ENCODE data around the gene POU2F3.

Gene POU2F3

DNA sequence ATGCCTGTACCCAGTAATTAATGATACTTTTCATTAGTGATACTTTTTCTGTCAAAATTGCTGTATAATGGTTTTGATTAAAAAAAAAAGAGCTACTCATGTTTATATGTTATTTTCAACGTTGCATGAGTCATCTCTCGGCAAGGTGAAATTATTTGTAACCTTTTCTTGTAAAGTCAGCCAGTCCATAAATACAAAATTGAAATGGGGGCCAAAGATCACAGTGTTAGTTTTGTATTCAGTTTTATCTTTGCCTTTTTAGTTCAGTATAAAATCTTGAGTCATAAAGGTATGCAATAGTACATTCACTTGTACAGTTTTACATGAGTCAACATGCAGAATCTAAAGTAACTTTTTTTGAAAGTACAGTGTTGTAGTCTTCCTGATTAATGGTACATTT lies 100.6 kb downstream of the POU2F3 start:
- DNase-seq (ENCODE audit: low read depth), result no peak

DNA sequence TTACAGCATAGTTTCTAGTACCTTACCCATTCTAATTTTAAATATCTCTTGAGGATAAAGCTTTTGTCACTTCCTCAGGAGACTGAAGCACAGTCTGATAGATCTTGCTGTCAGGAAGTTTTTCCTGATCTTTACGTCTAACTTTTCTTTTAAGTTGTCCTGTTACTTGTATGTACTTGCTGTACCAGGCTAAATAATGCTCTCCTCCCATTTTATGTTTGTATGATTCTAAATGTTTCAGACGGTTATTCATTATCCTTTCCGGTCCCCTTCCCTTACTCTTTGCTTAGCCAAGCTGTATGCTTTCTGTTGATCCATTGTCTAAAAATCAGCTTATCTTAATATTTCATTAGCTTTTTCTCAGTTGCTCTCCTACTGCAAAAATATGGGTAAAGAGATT lies 102.3 kb downstream of the POU2F3 start:
- no peak for DNase-seq (ENCODE audit: low read depth)

DNA sequence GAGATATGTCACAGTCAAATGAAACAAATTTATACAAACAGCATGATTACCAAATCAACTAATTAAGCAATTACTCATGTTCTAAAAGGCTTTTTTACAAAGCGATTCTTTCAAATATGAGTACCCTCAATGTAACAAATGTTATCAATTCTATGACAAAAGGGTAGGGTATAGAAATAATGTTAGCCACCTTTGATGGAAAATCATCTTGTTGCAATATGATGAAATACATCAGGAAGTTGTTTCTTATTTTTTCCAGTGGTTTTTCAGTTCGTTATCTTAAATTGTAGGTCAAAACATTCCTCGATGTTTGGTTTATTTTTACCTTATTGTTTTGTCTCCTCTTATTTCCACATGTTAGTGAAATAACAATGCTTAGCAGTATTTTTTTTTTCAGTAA lies 102.7 kb downstream of the POU2F3 start:
- DNase-seq (ENCODE audit: low read depth), result no peak

DNA sequence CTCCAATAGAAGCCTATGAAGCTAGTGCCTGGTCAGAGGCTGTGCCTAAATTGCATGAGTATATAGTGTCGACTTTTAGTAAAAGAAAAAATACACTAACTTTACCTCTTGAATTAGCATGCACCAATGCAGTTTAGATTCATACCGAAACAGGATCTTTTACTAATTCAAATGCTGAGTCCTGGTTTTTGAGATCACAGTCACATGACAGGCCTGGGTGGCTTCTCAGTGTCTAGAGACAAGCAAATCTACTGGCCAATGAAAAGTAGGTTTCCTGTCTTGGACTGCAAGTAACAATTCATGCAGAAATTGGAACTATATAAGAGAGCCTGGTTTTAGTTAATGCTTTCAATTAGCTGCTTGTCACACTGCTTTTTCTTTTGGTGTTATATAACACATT lies 103.5 kb downstream of the POU2F3 start:
- DNase-seq (ENCODE audit: low read depth), result no peak

DNA sequence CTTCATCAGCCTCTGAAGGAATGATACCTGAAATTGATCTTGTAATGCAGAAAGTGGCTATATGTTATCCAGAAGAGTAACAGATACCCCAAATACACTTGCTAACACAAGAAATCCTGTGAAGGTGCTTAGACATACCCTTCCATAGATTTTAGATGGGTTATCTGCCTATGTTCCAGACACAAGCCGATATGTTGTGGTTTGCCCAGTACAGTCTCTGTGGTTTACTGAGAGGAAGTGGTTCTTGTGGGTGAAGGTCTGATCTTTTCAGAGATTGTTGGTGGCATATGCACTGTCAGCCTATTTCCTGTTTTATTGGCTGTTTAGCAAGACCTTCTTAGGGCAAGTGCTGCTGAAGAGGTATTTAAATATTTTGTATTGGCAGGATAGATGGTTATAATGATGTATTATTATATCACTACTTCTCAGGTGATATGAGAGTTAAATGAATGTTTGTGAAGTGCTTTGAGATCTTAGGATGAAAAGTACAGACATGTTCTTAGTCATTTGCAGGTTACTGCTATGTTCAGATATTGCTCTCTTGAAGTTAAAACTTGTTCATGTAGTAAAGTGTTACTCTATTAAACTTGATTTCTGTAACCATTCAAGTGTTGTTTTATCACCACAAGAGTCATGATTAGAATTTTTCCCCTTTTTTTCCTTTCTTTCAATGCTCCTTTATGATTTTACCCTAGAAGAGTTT lies 104.5 kb downstream of the POU2F3 start:
- DNase-seq (ENCODE audit: low read depth), result no peak

DNA sequence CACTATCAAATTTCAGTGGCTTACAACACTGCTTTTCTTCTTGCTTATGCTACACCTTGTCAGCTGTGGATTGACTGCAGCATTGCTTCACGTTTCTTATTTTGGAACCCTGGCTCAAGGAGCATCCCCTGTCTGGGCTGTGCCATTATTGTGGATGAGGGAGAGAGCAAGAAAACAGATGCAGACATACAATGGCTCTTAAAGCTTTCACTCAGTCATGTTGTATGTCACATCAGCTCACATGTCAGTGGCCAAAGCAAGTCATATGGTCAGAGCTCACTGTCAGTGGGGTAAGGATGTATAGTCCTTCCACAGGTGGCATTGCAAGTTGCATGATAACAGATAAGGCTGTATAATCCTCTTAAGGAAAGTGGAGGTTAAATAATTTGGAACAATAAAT lies 106.3 kb downstream of the POU2F3 start:
- DNase-seq (ENCODE audit: low read depth), result no peak

DNA sequence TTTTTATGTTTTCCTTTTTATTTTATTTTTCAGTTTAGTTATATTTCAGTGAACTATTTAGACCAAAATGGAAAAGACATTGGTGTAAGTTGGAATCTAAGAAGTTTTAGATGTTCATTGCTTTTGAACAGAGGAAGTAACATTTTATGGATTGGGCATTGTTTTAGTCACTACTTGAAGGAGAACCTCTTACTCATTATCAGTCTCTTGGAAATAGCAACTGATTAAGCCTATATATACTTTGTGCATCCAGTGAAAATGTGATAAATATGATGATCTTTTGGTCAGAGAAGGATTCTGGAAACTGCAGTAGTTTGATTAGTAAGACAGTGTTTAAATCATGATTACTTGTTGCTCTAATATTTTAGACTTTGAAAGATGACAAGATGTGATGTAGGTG lies 110.7 kb downstream of the POU2F3 start:
- no peak for DNase-seq (ENCODE audit: low read depth)

DNA sequence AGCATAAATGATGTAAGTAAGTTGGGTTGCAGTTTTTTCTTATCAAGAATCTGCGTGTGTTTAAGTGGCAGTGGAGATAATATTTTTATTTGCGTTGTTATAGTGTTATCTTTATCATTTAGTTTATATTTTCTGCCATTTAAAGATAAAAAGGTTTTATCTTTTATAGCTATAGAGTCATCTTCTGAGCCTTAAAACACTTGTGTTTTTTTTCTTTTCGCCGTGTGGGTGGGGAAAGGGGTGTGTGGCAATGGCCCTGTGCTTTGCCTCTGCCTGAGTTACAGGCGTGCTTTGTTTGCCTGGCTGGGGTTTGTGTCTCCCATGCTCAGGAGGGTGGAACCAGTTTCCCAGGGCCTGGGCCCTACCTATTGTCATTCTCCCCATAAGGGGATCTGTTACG lies 112.5 kb downstream of the POU2F3 start:
- no peak for DNase-seq (ENCODE audit: low read depth)

DNA sequence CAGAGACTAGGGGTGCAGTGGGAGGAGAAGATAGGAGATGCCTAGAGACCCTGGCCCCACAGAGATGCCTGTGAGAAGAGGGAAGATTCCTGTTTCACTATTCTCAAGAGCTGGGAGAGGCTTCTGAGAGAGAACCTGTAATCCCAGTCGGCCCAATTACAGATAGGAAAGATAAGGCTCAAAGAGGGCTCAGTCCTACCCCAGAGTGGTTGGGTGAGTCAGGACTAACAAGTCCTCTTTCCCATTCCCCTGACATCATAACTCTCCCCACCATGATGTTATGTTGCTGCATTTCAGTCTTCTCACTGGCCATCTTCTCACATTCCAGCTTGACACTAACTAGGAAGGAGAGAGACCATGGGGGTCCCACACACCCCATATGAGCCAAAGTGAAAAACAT lies 114.1 kb downstream of the POU2F3 start:
- DNase-seq (ENCODE audit: low read depth), result no peak

DNA sequence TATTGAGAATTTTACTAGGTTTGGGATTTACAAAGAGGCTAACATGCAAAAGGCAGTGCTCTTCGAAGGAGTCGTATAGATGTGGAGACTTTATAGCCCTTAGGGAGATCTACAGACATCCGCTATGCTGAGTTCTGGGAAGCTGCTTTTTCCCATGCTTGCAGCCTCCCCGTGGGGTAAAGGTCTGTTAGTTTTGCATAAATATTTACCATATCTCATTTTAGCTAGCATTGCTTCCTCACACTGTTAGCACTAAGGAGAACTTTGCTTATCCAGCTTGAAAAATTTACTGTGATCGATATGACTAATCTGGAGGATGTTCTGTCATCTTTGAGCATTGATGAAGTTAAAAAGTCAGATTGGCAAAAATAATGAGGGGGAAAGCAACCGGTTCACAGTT lies 114.8 kb downstream of the POU2F3 start:
- DNase-seq (ENCODE audit: low read depth), result no peak

DNA sequence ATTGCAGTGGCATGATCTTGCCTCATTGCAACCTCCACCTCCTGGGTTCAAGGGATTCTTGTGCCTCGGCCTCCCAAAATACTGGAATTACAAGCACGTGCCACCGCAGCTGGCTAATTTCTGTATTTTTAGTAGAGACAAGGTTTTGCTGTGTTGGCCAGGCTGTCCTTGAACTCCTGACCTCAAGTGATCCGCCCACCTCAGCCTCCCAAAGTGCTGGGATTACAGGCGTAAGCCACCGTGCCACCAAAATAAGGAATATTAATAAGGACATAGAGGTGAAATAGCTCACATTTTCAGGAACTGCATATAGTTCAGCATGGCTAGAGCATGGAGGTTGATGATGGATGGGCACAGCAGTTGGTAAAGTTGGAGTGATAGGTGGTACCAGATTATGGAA lies 117.7 kb downstream of the POU2F3 start:
- no peak for DNase-seq (ENCODE audit: low read depth)

DNA sequence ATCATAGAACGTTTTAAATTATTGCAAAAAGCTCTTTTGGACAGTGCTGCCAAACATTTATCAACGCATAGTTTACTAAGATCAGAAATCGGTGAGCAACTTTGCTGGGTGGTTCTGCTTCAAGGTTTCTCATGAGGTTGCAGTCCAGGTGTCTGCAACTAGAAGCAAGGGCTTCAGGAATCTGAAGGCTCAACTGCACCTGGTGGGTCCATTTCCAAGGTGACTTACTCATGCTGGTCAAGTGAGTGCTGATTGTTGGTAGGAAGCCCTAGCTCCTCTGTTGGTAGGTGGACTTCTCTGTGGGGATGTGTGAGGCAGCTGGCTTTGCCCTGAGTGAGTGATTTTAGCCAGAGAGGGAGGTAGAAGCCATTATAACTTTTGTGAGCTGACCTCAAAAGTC lies 118.8 kb downstream of the POU2F3 start:
- DNase-seq (ENCODE audit: low read depth), result no peak

DNA sequence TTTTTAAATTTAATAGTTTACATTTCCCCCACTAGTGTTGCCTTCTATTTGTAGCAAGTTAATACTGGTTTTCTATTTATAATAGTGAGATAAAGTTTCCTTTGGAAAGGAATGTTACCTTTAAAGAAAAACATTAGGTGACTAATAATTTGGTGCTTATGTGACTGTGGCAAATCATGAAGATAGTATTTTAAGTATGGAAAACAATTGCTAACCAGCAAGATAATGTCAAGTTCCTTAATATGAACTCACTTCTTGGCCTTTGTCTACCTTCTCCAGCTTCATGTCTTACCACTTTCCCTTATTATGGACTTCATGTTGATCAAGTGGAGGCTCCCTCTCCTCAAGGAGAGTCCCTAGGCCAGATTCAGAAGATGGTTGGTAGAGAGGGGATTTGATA lies 123.5 kb downstream of the POU2F3 start:
- no peak for DNase-seq (ENCODE audit: low read depth)

DNA sequence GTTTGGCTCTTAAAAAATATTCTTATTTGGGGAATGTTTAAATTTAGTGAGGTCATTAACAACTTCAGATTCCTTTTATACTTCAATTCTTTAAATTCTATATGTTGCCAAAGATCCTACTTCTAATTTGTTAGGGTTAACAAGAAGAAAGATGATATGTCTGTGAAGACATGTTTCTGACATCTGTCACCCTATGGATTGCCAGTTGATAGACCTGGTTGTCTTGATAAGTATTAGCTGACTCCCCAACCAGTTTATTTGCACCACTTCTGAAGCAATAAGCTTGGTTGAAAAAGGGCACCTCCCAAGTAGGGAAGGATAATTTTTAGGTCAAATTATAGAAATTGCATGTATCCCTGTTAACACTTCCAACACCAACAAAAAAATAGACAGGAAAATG lies 125.6 kb downstream of the POU2F3 start:
- no peak for DNase-seq (ENCODE audit: low read depth)
